WTC11 (cell line): ENCODE results near the gene RIPOR1. TPM values are rescaled to one million over a fixed set of nuclear protein-coding genes. Genes with fewer than 3 reads are reported as not detected.

Source experiments
- ATAC-seq: fragments of 200-7000 bp; cut with Tn5 transposase; 2 replicates; pipeline ENCODE4 v1.10.0; 2021; ENCODE audit warnings: mild to moderate bottlenecking, moderate library complexity
- CTCF ChIA-PET: fragments of 300-600 bp; sonication (Branson Sonifier 250); formaldehyde crosslinking; loops from one replicate; lab custom pipeline; 2021; ENCODE audit warnings: antibody characterized with exemption; lab: Charles Lee
- POLR2A ChIA-PET: fragments of 350-600 bp; sonication (Branson Sonifier 250); formaldehyde crosslinking; loops from one replicate; lab custom pipeline; 2021; ENCODE audit warnings: antibody characterized with exemption; lab: Charles Lee
- DNase-seq: peaks from one replicate; pipeline ENCODE4 v3.0.0; 2021; ENCODE audit warnings: low spot score
- H3K27ac Mint-ChIP-seq: 2 replicates; pipeline ENCODE4 v1.8.0; 2021; ENCODE audit warnings: mixed read lengths
- H3K27me3 Mint-ChIP-seq: 2 replicates; pipeline ENCODE4 v1.8.0; 2021; ENCODE audit warnings: low read depth, mild to moderate bottlenecking, moderate library complexity, mixed read lengths
- H3K36me3 Mint-ChIP-seq: 2 replicates; pipeline ENCODE4 v1.8.0; 2021; ENCODE audit warnings: mixed read lengths
- H3K4me1 Mint-ChIP-seq: 2 replicates; pipeline ENCODE4 v1.8.0; 2022; ENCODE audit warnings: mixed read lengths
- H3K4me3 Mint-ChIP-seq: 2 replicates; pipeline ENCODE4 v1.8.0; 2021; ENCODE audit warnings: mild to moderate bottlenecking, moderate library complexity, mixed read lengths
- H3K9me3 Mint-ChIP-seq: 2 replicates; pipeline ENCODE4 v1.8.0; 2021; ENCODE audit warnings: mixed read lengths
- CDX4 ChIP-seq: fragments of 250-450 bp; sonication (Bioruptor Pico); IDR thresholded peaks from 2 replicates; pipeline ENCODE4 v1.9.0; 2021; ENCODE audit warnings: moderate library complexity, mild to moderate bottlenecking, inconsistent platforms, borderline replicate concordance
- E2F4 ChIP-seq: sonication (generic); formaldehyde crosslinking; IDR thresholded peaks from 2 replicates; pipeline ENCODE4 v1.8.1; 2022; ENCODE audit warnings: low read depth, mild to moderate bottlenecking, moderate library complexity, missing genetic modification reagents, borderline replicate concordance
- ELF4 ChIP-seq: sonication (generic); formaldehyde crosslinking; IDR thresholded peaks from 2 replicates; pipeline ENCODE4 v1.8.1; 2022; ENCODE audit warnings: low read depth, mild to moderate bottlenecking, moderate library complexity, missing genetic modification reagents
- EMX1 ChIP-seq: fragments of 250-450 bp; sonication (Bioruptor Pico); IDR thresholded peaks from 2 replicates; pipeline ENCODE4 v1.8.0; 2021; ENCODE audit warnings: mild to moderate bottlenecking
- GRHL2 ChIP-seq: fragments of 250-450 bp; sonication (Bioruptor Pico); IDR thresholded peaks from 2 replicates; pipeline ENCODE4 v1.8.0; 2022; ENCODE audit warnings: mild to moderate bottlenecking, moderate library complexity; ENCODE audit not compliant: insufficient replicate concordance, severe bottlenecking
- IRF1 ChIP-seq: sonication (generic); formaldehyde crosslinking; IDR thresholded peaks from 2 replicates; pipeline ENCODE4 v1.8.0; 2023; ENCODE audit warnings: missing genetic modification reagents
- MLX ChIP-seq: sonication (generic); formaldehyde crosslinking; IDR thresholded peaks from 2 replicates; pipeline ENCODE4 v1.8.1; 2023; ENCODE audit warnings: mild to moderate bottlenecking, missing genetic modification reagents, moderate library complexity
- OVOL2 ChIP-seq: fragments of 250-450 bp; sonication (Bioruptor Pico); IDR thresholded peaks from 2 replicates; pipeline ENCODE4 v1.9.0; 2021; ENCODE audit warnings: mild to moderate bottlenecking, borderline replicate concordance
- TCF7 ChIP-seq: sonication (generic); formaldehyde crosslinking; IDR thresholded peaks from 2 replicates; pipeline ENCODE4 v1.8.0; 2022; ENCODE audit warnings: mild to moderate bottlenecking, low read depth, missing genetic modification reagents, moderate library complexity
- ZNF219 ChIP-seq: sonication (generic); formaldehyde crosslinking; IDR thresholded peaks from 2 replicates; pipeline ENCODE4 v1.8.0; 2023; ENCODE audit warnings: missing genetic modification reagents, mild to moderate bottlenecking, borderline replicate concordance
- ZNF317 ChIP-seq: sonication (generic); formaldehyde crosslinking; IDR thresholded peaks from 2 replicates; pipeline ENCODE4 v1.8.1; 2023; ENCODE audit warnings: low read depth, mild to moderate bottlenecking, moderate library complexity, missing genetic modification reagents, borderline replicate concordance
- ZNF532 ChIP-seq: fragments of 250-450 bp; sonication (Bioruptor Pico); IDR thresholded peaks from 2 replicates; pipeline ENCODE4 v1.9.0; 2021; ENCODE audit warnings: mild to moderate bottlenecking, borderline replicate concordance
- total RNA-seq: library from RNA; stranded (reverse); gene quantifications from 3 replicates; pipeline ENCODE4 v1.2.3, GENCODE V29; 2021
- TF ChIP-seq, protein P1 (sequence below): sonication (generic); formaldehyde crosslinking; IDR thresholded peaks from 2 replicates; pipeline ENCODE4 v1.8.1; 2022; ENCODE audit warnings: low read depth, missing genetic modification reagents, borderline replicate concordance

Gene RIPOR1
- total RNA-seq, 1 experiment from 2014 or later, result 14.9 TPM

- TF ChIP-seq E2F4 (CRISPR knock-in tag) (no peak), ZNF532 (CRISPR knock-in tag) (no peak), IRF1 (no peak), ZNF317 (CRISPR knock-in tag) (no peak)
Measured at GRCh38 chr16:67549936-67550335, 21.3 kb downstream of the RIPOR1 start (continued).

DNA sequence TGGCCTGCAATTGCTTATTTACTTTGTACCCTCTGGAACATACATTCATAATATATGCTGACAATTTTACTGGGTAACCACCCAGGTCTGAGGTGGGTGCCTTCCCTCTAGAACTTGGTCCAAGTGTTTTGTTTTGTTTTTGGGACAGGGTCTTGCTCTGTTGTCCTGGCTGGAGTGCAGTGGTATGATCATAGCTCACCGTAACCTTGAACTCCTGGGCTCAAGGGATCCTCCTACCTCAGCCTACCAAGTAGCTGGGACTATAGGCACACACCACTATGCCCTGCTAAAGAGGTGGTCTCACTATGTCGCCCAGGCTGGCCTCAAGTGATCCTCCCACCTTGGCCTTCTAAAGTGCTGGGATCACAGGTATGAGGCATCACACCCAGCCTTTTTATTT lies 22.5 kb downstream of the RIPOR1 start:
- ATAC-seq, result no peak
- POLR2A ChIA-PET, result no interaction called here
- Mint-ChIP-seq H3K36me3 (no peaks in the 10 kb centered on the region), H3K4me3 (no peak overlapping the region), H3K9me3 (no peaks in the 10 kb centered on the region), H3K4me1 (peaks cover 7% of the 10 kb centered on the region), H3K27me3 (no peaks in the 10 kb centered on the region), H3K27ac (no peak overlapping the region)
- CTCF ChIA-PET, result interaction anchor here (1.4 to 2.3 kb wide), 3 partner anchors 11 to 93 kb away, joined by 4 to 8 read pairs (median 7); partner anchors contain the start of genes CARMIL2 and CTCF
- TF ChIP-seq ZNF219 (CRISPR knock-in tag) (no peak), CDX4 (CRISPR knock-in tag) (no peak), MLX (no peak), EMX1 (no peak)
- TF ChIP-seq, protein P1, sequence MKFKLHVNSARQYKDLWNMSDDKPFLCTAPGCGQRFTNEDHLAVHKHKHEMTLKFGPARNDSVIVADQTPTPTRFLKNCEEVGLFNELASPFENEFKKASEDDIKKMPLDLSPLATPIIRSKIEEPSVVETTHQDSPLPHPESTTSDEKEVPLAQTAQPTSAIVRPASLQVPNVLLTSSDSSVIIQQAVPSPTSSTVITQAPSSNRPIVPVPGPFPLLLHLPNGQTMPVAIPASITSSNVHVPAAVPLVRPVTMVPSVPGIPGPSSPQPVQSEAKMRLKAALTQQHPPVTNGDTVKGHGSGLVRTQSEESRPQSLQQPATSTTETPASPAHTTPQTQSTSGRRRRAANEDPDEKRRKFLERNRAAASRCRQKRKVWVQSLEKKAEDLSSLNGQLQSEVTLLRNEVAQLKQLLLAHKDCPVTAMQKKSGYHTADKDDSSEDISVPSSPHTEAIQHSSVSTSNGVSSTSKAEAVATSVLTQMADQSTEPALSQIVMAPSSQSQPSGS, result no peak
- DNase-seq, result no peak

DNA sequence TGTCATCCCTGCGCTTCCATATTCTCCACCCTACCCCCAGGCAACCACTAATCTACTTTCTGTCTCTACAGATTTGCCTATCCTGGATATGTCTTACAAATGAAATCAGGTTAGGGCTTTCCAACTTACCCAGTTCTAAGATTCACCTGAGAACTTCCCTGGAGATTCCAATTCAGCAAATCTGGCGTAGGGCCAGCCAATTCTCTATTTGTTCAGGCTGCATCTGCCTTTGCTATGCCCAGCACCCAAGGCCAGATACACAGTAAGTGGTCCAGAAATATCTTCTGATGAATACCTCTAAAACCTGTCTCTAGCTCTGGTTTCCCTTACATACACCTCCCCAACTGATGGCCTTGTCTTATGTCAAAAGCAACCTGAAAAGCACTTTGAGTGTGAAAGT lies 23.3 kb downstream of the RIPOR1 start:
- Mint-ChIP-seq H3K4me3 (no peak overlapping the region), H3K4me1 (peaks cover 7% of the 10 kb centered on the region), H3K36me3 (no peaks in the 10 kb centered on the region), H3K27ac (0 out of 2 replicates have a peak overlapping the region, but pooled peaks have one; percentile 29), H3K27me3 (no peaks in the 10 kb centered on the region), H3K9me3 (no peaks in the 10 kb centered on the region)
- no peak for TF ChIP-seq TCF7
- no peak for TF ChIP-seq ELF4 (CRISPR knock-in tag)
- TF ChIP-seq GRHL2 (CRISPR knock-in tag), result no peak
- TF ChIP-seq OVOL2 (CRISPR knock-in tag), result no peak
- ChIA-PET POLR2A (no interaction called here), CTCF (interaction anchor here (1.4 to 2.3 kb wide), 3 partner anchors 10 to 93 kb away, joined by 4 to 8 read pairs (median 7); partner anchors contain the start of genes CARMIL2 and CTCF)
- ATAC-seq (no peak), DNase-seq (no peak)
